ENCODE data around the gene GLRA1.

- TF ChIP-seq POLR2AphosphoS5 (IDR thresholded peaks at IDR 0.05; ENCODE audit: borderline replicate concordance, low read depth, low read length) (no peak), EZH2 (IDR thresholded peaks at IDR 0.05) (no peak), FOXP2 (optimal IDR thresholded peaks at IDR 0.05; ENCODE audit: control extremely low read depth, extremely low read length, insufficient read depth) (no peak)
Observed at GRCh38 chr5:151909628-151910027, 15.0 kb downstream of the GLRA1 start.

All from SK-N-MC (cell line).